Measurements from ENCODE around the gene DCK.
"Not testable (repeated sequence)": the region's sequence is repeated elsewhere in the genome, so short reads cannot be mapped to it uniquely, and the experiment has no call there.

Gene DCK

DNA sequence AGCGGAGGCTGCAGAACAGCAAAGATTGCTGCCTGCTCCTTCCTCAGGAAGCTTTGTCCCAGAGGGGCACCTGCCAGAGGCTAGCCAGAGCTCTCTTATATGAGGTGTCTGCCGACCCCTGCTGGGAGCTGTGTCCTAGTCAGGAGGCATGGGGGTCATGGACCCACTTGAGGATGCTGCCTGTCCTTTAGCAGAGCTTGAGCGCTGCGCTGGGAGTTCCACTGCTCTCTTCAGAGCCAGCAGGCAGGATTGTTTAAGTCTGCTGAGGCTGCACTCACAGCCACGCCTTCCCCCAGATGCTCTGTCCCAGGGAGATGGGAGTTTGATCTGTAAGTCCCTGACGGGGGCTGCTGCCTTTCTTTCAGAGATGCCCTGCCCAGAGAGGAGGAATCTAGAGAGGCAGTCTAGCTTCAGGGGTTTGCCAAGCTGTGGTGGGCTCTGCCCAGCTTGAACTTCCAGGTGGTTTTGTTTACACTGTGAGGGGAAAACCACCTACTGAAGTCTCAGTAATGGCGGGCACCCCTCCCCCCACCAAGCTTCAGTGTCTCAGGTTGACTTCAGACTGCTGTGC is 10.9 kb downstream of the DCK start:
- peak; percentile 45 to 48 for DNase-seq

- DNase-seq, result not testable (repeated sequence)
These were observed 11.6 kb downstream of the DCK start for GRCh38 chr4:71005025-71005424.

- DNase-seq, result no peak
These were observed 12.9 kb downstream of the DCK start for GRCh38 chr4:71006203-71006907.

DNA sequence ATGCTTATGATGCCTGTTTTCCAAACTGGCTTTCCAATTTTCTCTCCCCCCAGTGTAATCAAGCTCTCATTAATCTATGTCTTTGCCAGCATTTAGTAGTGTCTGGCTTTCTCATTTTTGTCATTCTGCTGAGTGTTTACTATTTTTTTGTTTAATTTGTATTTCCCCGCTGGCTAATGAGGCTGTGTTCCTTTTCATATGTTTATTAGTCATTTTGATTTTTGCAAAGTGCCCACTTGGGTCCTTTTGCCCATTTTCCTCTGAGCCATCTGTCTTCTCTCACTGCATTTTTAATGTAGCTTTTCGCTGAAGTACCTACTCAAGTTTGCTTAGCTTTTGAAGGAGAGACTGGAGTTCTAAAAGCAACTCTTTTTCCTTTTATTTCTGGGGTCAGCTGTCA is 14.7 kb downstream of the DCK start:
- DNase-seq, result no peak

DNA sequence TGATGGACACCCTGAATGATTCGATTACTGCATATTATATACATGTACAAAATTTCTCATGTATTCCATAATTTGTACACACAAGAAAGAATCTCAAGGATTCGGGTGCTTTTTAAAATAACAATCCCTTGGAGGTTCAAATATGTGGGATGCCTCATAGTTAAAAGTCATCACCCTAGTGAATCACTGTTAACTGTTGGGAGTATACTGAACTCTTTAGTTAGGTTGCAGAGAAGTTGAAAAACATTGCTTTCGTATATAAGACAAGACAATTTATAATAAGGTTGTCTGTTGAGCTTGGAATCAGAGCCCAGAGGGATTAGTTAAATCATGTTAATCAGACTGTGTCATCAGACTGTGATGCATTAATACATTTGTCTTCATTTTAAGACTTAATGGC is 15.6 kb downstream of the DCK start:
- no peak for DNase-seq

GRCh38 chr4:71009890-71010588 is 16.6 kb downstream of the DCK start:
- DNase-seq, result no peak

DNA sequence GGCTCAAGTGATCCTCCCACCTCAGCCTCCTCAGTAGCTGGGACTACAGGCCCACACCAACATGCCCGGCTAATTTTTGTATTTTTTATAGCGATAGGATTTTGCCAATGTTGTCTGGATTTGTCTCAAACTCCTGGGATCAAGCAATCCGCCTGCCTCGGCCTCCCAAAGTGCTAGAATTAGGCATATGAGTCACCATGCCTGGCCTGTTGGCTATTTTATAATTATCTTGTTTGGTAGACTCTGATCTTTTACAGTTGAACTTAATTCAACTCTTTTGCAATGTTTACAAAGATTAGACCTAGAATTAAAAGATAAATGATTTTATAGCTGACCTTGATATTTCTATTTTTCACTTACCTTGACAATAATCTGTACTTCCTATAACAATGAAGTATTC is 18.0 kb downstream of the DCK start:
- no peak for DNase-seq

DNA sequence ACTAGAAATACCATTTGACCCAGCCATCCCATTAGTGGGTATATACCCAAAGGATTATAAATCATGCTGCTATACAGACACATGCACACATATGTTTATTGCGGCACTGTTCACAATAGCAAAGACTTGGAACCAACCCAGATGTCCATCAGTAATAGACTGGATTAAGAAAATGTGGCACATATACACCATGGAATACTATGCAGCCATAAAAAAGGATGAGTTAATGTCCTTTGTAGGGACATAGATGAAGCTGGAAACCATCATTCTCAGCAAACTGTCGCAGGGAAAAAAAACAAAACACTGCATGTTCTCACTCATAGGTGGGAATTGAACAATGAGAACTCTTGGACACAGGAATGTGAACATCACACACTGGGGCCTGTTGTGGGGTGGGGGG is 23.9 kb downstream of the DCK start:
- not testable (repeated sequence) for DNase-seq

GRCh38 chr4:71020611-71021010 is 27.2 kb downstream of the DCK start:
- DNase-seq, result no peak

DNA sequence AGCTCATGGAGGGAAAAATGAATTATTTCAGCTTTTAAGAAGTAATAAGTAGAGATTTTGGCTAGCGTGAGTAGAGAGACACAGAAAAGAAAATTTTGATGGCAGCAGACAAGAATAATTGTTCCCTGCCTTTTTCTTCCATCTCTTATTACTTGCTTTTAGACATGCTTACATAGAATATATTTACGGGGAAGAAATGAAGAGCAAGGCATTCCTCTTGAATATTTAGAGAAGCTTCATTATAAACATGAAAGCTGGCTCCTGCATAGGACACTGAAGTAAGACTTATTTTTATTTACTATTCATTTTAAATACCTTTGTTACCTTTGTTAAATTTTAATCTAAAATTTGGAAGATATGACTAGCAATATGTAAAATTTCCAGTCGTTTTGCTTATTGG is 32.2 kb downstream of the DCK start:
- DNase-seq, result no peak

DNA sequence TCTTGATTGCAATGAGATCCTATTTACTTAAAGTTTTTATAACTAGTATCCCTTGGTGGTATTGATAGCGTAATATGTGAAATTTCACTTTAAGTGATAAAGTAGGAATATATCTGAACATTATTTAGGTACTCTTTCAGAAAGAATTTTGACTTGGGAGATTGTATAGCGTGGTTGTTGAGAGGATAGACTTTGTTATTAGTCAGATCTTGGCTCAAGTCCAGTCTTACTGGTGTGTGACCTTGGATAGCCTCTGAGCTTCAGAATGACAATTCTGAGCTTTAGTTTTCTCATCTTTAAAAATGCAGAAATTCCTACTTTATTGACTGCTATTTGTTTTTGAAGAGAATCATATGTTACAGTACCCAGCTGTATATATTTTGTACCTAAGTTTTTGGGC is 32.6 kb downstream of the DCK start:
- DNase-seq, result no peak

- DNase-seq, result no peak
These were observed 34.2 kb downstream of the DCK start for GRCh38 chr4:71027611-71028010.

DNA sequence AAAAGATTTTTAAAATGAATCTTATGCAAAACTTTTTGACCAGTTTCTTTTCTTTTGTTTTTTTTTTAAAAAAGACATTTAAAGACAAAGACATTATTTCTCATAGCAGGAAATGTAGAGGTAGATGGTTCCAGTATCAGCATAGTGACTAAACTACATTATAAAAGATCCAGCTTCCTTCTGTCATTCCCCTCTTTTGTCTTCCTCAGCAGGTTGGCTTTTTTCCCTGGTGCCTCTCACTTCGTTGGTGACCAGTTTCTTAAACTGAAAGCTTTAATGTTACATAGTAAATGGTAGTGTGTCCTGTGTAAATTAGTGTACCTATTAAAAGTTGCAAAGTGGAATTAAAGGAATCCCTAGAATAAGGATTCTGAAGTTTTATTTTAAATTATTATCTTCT is 36.1 kb downstream of the DCK start:
- DNase-seq, result no peak

DNA sequence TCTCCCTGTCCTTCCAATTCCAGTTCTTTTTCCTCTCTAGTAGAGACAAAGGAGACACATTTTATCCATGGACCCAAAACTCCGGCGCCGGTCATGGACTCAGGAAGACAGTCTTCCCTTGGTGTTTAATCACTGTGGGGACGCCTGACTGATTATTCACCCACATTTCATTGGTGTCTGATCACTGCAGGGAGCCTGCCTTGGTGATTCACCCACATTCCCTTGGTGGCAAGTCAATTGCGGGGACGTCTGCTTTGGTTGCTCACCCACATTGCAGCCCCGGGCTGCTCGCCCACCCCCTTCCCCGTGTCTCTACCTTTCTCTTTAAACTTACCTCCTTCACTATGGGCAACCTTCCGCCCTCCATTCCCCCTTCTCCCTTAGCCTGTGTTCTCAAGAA is 38.7 kb downstream of the DCK start:
- not testable (repeated sequence) for DNase-seq

DNA sequence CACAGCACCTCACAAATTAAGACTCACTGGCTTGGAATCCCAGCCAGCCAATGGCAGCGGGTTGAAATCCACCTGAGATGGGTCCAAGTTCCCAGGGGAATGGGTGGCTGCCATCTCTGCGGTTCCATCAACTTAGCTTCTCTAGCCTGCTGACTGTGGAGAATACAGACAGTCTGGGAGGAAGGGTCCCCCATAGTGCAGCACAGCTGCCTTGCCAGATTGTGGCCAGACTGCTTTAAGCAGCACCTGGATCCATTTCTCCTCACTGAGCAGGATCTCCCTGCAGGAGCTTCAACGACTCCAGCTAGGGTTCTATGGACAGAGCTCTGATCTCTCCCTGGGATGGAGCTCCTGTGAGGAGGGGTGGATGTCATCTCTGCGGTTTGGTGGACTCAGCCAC is 51.8 kb downstream of the DCK start:
- DNase-seq, result no peak

- DNase-seq, result no peak
These were observed 55.9 kb downstream of the DCK start for GRCh38 chr4:71049395-71049794.

DNA sequence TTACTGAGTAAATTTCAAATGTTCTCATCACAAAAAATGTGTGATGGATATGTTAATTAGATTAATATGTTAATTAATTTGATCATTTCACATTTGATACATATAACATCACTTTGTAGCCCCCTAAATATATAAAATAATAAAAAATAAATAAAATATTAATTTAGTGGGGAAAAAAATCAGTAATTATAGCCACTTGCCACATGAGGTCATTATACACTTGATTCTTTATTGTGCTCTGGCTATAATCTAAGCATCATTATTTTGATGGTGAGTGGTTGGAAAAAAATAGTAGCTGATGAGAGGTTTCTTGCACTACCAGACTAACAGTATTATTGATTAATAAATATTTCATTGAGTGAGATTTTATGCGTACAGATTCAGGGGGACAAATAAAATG is 57.4 kb downstream of the DCK start:
- DNase-seq, result no peak

- no peak for DNase-seq
These were observed 58.6 kb downstream of the DCK start for GRCh38 chr4:71052034-71052433.

- no peak for DNase-seq
These were observed 59.3 kb downstream of the DCK start for GRCh38 chr4:71052716-71053115.

- DNase-seq, result not testable (repeated sequence)
These were observed 60.2 kb downstream of the DCK start for GRCh38 chr4:71053613-71054012.

DNA sequence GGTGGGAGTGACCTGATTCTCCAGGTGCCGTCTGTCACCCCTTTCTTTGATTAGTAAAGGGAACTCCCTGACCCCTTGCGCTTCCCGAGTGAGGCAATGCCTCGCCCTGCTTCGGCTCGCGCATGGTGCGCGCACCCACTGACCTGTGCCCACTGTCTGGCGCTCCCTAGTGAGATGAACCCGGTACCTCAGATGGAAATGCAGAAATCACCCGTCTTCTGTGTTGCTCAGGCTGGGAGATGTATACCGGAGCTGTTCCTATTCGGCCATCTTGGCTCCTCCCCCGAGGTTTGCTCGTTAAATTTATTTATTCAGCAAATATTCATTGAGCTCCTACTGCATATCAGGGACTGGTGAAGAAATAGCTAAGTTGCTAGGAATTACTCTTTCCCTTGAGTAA is 66.1 kb downstream of the DCK start:
- not testable (repeated sequence) for DNase-seq

DNA sequence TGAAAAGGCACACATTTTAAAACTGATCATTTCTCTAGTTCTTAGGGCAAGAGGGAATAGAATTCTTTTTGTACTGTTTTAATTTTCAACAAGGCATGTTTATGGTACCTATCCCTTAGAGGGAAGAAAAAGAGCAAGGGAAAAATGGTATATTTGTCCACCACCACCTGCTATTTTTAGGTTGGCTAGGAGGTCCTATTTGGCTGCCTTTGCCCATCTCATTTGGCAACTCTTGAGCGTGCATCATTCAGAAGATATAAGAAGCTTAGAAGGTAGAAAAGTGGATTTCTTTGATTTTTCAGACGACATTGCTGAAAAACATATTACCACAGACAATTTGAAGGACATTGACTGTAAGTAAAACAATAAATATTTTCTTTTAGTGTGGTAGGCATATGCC is 69.0 kb downstream of the DCK start:
- DNase-seq, result no peak

- DNase-seq, result no peak
These were observed 70.3 kb downstream of the DCK start for GRCh38 chr4:71063711-71064110.

DNA sequence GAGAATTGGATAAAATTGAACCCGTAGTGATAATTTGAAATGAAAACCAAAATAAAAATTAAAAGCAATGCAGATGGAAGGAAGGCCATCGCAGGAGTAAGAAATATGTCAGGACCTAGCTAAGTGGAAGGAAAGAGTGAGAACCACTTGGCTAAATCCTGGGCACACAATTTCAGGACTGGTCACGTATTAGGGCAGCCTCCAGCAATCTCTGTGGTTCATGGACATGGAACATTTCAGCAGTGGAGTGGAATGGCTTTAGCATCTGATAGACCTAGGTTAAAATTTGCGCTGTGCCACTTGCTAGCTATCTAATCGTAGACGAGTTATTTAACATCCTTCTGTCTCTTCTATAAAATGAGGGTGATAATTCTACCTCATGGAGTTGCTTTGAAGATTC is 71.1 kb downstream of the DCK start:
- DNase-seq, result no peak

All from stimulated activated CD4-positive, alpha-beta T cell treated with anti-CD3 and anti-CD28 coated beads, Interleukin-2, amount 100 ng/mL, for 24 hours (primary cell).